GM19397 (cell line): ENCODE results near the gene GBA3.

Experiments
- ATAC-seq: cut with Tn5 transposase; IDR thresholded peaks from one replicate; pipeline ENCODE4 v1.9.1; 2021; ENCODE audit warnings: mild to moderate bottlenecking, moderate library complexity; ENCODE audit not compliant: unreplicated experiment

Gene GBA3

GRCh38 chr4:22692736-22693135, at the start of gene GBA3:
TSS of gene GBA3 (plus strand) at chr4:22692937.
- ATAC-seq: no peak

GRCh38 chr4:22643952-22644351, 48.8 kb upstream of the GBA3 start:
- ATAC-seq: no peak

DNA sequence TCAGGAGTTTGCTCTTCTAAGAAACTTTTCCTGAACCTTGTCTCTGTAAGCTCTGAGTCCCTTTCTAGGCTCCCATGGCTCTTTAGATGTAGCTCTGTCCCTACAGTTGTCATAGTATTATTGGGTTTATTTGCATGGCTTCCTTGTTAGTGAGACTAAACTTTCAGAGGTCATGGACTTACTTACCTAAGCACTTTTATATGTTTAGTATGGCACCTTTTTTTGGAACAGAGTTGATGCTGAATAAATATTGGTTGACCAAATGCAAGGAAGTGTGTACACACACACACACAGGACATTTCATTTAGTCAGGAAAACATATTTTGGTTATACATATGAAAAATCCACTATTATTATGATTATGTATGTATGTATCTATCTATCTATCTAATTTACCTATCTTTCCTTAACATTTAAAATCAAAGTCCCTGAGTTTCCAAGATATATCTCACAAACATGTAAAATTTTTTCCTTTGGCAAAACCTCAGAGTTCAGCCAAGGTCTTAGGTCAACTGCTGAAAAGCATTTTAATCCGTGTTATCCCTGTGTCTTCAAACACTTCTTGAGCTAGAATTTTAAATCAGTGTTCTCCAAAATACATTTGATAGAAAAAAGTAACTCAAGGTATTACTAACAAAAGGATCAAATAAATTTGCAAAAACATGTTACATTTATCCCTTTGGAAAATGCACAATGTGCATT, 47.1 kb upstream of the GBA3 start:
- no peak for ATAC-seq

DNA sequence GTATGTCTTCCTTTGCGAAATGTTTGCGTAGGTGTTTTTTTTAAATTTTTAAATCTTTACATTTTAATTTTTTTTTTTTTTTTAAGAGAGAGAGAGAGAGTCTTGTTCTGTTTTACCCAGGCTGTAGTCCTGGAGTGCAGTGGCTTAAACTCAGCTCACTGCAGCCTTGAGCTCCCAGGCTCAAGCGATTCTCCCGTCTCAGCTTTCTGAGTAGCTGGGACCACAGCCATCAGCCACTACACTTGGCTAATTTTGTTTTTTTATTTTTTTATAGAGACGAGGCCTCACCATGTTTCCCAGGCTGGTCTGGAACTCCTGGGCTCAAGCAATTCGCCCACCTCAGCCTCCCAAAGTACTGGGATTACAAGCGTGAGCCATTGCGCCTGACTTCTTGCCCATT, 43.7 kb upstream of the GBA3 start:
- ATAC-seq: no peak

DNA sequence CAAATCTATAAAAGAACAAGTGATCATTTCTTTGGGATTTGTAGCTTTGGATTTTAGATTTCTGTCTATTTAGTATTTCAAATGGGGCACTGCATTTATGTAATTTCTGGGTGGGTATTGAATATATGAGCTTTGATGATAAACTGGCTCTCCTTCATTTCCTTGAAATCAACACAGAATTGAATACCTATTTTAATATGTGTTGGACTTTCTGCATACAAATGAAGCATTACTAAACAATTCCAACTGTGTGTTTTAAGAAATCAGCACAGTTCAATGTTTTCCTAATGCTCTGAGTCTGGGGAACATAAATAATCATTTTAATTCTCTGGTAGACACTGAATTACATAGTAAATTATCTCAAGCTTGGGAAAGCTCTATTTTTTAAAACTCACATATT, 42.0 kb upstream of the GBA3 start:
- ATAC-seq: no peak

- ATAC-seq: no peak
Measured at GRCh38 chr4:22653752-22654151, 39.0 kb upstream of the GBA3 start.

- ATAC-seq: no peak
Measured at GRCh38 chr4:22661443-22661842, 31.3 kb upstream of the GBA3 start.

GRCh38 chr4:22667332-22667940, 25.3 kb upstream of the GBA3 start:
- ATAC-seq: no peak

DNA sequence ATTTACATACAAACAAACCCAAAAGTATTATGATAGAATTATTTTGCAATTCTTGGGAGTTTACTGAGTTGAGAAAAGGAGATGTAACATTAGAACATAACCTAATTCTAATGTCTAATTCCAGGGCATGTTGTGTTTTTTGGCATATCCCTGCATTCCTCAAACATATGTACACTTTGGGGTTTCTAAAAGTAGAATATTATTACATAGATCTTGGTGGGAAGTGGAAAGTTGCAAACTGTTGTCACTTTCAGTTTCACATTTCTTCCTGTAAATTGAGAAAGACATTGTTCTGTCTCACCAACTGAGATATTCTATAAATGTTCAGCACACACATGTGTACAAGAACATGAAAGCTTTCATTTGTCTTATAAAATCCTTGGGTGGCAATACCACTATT, 24.4 kb upstream of the GBA3 start:
- ATAC-seq: no peak

GRCh38 chr4:22668702-22669101, 24.0 kb upstream of the GBA3 start:
- no peak for ATAC-seq

- ATAC-seq: no peak
Measured at GRCh38 chr4:22670956-22671355, 21.8 kb upstream of the GBA3 start.

- no peak for ATAC-seq
Measured at GRCh38 chr4:22672519-22672918, 20.2 kb upstream of the GBA3 start.

DNA sequence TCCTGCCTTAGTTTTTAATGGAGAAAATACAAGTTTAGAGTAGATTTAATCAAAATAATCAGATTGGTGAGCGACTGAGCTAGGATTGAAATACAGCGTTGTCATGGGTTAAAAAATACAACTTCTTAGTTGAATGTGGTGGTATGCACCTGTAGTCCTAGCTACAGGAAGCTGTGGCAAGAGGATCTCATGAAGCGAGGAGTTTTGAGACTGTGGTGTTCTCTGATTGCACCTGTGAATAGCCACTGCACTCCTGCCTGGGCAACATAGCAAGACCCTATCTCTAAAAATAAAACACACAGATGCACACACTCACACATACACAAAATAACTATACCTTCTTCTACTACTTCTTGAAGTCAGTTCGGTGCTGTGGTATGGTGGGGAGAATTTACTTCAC, 19.8 kb upstream of the GBA3 start:
- no peak for ATAC-seq

GRCh38 chr4:22674700-22675099, 18.0 kb upstream of the GBA3 start:
- no peak for ATAC-seq

DNA sequence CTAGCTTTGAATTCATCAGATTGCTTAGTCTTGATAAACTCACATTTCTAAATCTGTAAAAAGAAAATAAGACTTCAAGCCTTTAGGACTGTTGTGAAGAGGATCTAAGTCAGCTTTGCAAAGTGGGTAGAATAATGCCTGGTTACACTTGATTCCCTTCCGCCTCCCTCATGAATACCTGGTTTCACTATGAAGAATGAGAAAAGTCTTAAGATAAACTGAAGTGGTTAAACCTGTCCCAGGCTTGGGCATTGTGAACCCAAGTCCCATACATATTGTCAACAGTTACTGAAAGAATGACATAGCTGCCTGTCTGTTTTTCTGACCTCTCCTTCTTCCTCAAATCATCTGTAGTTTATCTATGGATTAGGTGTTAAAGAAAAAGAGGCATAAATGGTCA, 16.7 kb upstream of the GBA3 start:
- no peak for ATAC-seq

DNA sequence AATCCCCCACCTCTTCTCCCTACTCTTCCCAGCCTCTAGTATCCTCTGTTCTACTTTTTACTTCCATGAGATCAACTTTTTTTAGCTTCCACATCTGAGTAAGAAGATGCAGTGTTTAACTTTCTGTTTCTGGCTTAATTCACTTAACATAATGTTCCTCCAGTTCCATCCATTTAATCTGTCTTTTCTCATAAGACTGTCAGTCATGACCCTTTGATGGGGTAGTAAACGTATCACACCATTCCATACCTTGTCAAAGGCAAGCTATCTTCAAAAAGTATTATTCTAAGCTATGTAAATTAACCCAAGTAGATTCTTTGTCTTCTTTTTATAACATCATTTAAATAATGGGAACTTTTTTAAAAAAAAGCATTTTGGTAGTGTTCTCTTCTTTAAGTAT, 15.0 kb upstream of the GBA3 start:
- ATAC-seq: no peak

DNA sequence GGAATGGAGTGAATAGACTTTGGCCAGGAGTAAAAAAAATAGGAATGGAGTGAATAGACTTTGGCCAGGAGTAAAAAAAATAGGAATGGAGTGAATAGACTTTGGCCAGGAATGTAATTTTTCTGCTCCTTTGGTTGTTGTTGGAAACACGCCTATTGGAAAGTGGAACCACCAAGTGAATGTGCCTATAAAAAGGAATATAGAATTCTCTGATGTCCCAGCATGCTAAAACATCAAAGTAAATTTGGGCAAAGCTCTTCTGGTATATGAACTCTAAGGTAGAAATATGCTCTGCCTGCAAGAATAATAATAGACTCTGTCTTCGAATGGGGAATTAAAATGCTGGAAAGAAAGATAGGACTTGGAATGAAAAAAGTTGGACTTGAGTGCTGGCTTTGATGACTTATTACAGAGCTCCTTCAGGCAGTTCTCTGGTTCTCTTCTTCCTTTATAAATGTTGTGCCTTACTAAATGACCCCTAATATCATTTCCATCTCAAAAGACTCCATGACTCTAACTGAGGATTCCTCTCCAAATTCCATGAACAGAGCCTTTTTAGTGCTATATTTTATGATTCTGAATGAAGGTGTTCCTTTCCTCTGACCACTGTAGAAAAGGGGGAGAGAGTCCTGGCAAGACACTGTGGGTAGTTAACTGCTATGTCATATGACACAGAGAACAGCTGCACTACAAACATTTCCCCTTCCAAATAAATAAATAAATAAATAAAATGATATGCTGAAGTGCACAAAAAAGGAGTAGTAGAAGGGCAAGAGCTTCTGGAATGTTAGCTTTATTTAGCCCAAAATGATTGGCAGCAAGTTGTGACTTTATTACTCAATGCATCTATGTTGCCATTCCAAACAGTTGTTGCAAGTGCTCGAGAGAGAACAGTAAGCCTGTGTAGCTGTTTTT, 13.5 kb upstream of the GBA3 start:
- no peak for ATAC-seq

DNA sequence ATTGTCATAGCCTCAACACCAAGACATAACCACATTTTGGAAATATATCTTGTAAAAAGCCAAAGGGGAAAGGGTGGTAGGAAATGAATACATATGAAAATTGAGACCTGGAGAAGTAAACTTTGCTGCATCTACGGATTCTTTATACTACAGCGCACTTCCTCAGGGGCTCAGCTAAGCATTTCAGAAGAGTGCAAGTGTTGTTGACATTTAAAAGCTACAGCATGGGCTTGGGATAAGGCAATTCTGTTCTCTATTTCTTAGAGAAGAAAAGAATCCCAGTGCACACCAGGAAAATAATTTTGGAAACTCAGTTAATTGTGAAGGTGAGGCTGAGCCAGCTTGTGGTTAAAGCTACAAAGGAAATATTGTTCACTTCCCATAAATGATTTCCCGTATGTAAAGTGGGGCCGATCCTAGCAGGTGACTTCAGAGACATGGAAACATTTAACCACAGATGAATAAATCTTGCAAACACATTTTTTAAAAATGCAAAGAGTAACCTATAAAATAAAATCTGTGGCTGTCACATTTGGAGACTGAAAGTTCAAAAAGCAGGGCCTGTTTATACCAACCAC, 12.6 kb upstream of the GBA3 start:
- ATAC-seq: no peak

- ATAC-seq: no peak
Measured at GRCh38 chr4:22683726-22684125, 9.0 kb upstream of the GBA3 start.

- no peak for ATAC-seq
Measured at GRCh38 chr4:22686141-22686540, 6.6 kb upstream of the GBA3 start.

- no peak for ATAC-seq
Measured at GRCh38 chr4:22688236-22688635, 4.5 kb upstream of the GBA3 start.

GRCh38 chr4:22689428-22689827, 3.3 kb upstream of the GBA3 start:
- ATAC-seq: no peak
